Neural crest cell (in vitro differentiated cells): ENCODE results near the gene PDXP. TPM values are rescaled to one million over a fixed set of nuclear protein-coding genes. Genes with fewer than 3 reads are reported as not detected.
A peak's percentile ranks its signal among the peaks of the same experiment; 100 is the strongest.

Experiments used
- DNase-seq: peaks from one replicate; pipeline ENCODE4 v3.0.0; 2021; ENCODE audit warnings: low read depth, mixed read lengths, low spot score
- H3K27ac Mint-ChIP-seq: one replicate; pipeline ENCODE4 v1.8.0; 2021; ENCODE audit warnings: mild to moderate bottlenecking, mixed read lengths; ENCODE audit not compliant: unreplicated experiment
- H3K27me3 Mint-ChIP-seq: 2 replicates; pipeline ENCODE4 v1.8.0; 2021; ENCODE audit warnings: low read depth, mild to moderate bottlenecking, mixed read lengths
- H3K36me3 Mint-ChIP-seq: 2 replicates; pipeline ENCODE4 v1.8.0; 2021; ENCODE audit warnings: low read depth, mild to moderate bottlenecking, mixed read lengths
- H3K4me1 Mint-ChIP-seq: 2 replicates; pipeline ENCODE4 v1.8.0; 2021; ENCODE audit warnings: mixed read lengths
- H3K4me3 Mint-ChIP-seq: one replicate; pipeline ENCODE4 v1.8.0; 2021; ENCODE audit warnings: mild to moderate bottlenecking, mixed read lengths
- H3K9me3 Mint-ChIP-seq: 2 replicates; pipeline ENCODE4 v1.8.0; 2021; ENCODE audit warnings: mixed read lengths
- CTCF ChIP-seq: fragments of 200-600 bp; sonication (generic); conservative IDR thresholded peaks from 2 replicates; pipeline ENCODE4 v1.5.0; 2021; ENCODE audit warnings: antibody characterized with exemption, mild to moderate bottlenecking
- total RNA-seq: library from RNA; stranded (reverse); gene quantifications from 2 replicates; pipeline ENCODE4 v1.2.1, GENCODE V29; 2021

Gene PDXP
- total RNA-seq, 1 donor from 2014 or later: 51.5 TPM

DNA sequence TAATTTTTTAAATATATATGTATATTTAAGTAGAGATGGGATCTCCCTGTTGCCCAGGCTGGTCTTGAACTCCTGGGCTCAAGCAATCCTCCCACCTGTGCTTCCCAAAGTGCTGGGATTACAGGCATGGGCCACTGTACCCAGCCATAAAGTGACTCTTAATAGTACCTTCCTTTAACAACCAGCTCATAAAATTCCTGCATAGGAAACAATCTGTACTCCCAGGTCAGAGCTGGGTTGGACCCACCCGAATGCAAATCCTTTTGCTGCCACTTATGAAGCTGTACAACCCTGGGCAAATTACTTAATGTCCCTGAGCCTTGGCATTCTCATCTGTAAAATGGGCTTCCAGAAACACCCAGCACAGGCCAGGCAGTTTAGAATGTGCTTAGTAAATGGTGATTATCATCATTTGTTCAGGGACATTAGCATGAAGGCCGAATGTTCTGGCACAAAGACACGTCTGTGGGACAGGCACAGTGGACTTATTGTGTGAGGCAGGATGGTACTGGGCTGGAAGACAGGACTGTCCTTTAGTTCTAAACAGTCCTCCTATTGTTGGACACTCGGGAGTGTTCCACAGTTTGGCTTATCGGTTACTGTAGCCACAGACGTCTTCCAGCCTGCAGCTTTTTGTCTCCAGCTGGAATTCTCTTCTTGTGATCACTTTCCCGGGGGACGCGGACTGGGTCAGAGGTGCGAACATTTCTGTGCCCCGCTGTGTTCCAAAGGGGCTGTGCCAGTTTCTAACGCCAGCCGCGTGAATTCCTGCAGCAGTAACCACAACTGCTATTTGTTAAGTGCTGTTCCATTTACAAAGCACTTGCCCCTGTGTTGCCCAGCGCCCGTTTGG is 6.0 kb downstream of the PDXP start:
- Mint-ChIP-seq H3K27ac (no peak overlapping the region), H3K27me3 (no peaks in the 10 kb centered on the region), H3K4me3 (peak overlapping the region; percentile 80), H3K4me1 (peaks cover 45% of the 10 kb centered on the region), H3K36me3 (peaks cover 9% of the 10 kb centered on the region), H3K9me3 (no peaks in the 10 kb centered on the region)
- no peak for TF ChIP-seq CTCF
- no peak for DNase-seq

DNA sequence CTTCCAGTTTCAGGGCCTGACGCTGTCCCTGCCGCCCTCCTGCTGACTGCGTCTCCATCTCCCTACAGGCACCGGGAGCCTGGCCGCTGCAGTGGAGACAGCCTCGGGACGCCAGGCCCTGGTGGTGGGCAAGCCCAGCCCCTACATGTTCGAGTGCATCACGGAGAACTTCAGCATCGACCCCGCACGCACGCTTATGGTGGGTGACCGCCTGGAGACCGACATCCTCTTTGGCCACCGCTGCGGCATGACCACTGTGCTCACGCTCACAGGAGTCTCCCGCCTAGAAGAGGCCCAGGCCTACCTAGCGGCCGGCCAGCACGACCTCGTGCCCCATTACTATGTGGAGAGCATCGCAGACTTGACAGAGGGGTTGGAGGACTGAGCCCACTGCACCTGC is 7.0 kb downstream of the PDXP start:
- no peak overlapping the region for H3K27ac Mint-ChIP-seq
- H3K4me3 Mint-ChIP-seq: no peak overlapping the region
- H3K9me3 Mint-ChIP-seq: no peaks in the 10 kb centered on the region
- peaks cover 35% of the 10 kb centered on the region for H3K4me1 Mint-ChIP-seq
- no peak for TF ChIP-seq CTCF
- DNase-seq: no peak
- H3K36me3 Mint-ChIP-seq: peaks cover 9% of the 10 kb centered on the region
- H3K27me3 Mint-ChIP-seq: no peaks in the 10 kb centered on the region

GRCh38 chr22:37669586-37669985 is 11.1 kb downstream of the PDXP start:
- Mint-ChIP-seq H3K9me3 (no peaks in the 10 kb centered on the region), H3K27me3 (no peaks in the 10 kb centered on the region), H3K4me1 (peaks cover 12% of the 10 kb centered on the region), H3K4me3 (peak overlapping the region; percentile 34), H3K36me3 (peaks cover 6% of the 10 kb centered on the region), H3K27ac (no peak overlapping the region)
- no peak for TF ChIP-seq CTCF
- no peak for DNase-seq

DNA sequence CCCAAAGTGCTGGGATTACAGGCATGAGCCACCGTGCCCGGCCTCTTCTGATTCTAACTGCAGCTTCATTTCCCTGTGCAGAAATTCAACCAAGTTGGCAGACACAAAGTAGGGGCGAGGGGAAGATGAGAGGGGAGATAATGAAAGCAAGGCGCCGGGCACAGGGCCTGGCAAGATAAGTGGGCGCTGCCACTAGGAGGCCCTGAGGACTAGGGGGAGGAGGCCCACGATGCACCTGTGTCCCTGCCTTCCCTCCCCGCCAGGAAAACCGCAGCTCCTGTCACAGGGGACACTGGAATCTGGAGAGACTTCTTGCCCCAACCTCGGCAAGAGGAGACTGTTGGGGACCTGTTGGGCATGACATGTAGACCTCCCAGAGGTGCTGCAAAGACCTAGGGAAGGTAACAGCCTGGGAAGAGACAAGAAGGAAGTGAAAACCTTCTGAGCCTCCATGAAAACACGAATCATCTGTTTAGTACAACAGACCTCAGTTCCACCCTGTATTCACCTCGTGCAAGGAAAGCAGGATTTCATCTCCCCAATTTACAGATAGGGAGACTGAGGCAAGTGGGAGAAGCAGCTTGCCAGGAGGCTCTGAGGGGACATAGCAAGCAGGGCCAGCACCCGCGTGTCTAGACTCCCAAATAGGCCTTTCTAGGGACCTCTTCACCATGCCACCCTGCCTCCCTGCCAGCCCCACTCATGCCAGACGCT is 13.8 kb downstream of the PDXP start:
- no peaks in the 10 kb centered on the region for H3K36me3 Mint-ChIP-seq
- no peak for DNase-seq
- H3K27me3 Mint-ChIP-seq: peaks cover 4% of the 10 kb centered on the region
- TF ChIP-seq CTCF: no peak
- H3K4me3 Mint-ChIP-seq: peak overlapping the region; percentile 20
- no peak overlapping the region for H3K27ac Mint-ChIP-seq
- H3K9me3 Mint-ChIP-seq: no peaks in the 10 kb centered on the region
- H3K4me1 Mint-ChIP-seq: peaks cover 14% of the 10 kb centered on the region

DNA sequence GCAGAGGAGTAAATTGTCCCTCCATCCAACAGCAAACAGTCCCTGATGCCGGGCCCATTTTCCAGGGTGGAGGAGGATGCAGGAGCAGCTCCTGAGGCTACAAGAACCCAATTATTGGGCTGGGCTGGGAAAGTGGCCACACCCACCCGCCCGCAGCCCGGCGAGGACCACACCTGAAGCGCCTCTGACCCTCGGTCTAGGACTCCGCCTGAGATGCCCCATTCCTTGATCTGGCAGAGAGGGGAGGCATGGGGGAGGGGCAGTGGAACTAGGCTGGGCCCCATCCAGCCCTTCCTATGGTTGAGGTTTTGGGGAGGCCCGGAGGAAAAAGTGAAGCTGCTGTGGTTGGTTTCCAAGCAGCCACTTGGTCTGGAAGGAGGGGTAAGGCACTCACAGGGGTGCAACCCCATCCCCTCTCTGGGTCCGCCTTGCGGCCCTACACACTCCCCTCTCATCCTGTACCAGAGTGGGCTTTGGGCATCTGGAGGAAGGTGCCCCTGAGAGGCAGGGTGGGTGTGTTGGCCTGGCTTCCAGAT is 14.5 kb downstream of the PDXP start:
- Mint-ChIP-seq H3K4me3 (no peak overlapping the region), H3K4me1 (peaks cover 14% of the 10 kb centered on the region), H3K9me3 (no peaks in the 10 kb centered on the region), H3K27me3 (peaks cover 5% of the 10 kb centered on the region), H3K36me3 (no peaks in the 10 kb centered on the region), H3K27ac (no peak overlapping the region)
- DNase-seq: no peak
- TF ChIP-seq CTCF: no peak
